ENCODE measurements around the gene NLRP5. TPM values are rescaled to one million over a fixed set of nuclear protein-coding genes. Genes with fewer than 3 reads are reported as not detected.
A peak's percentile ranks its signal among the peaks of the same experiment; 100 is the strongest.

The NLRP5 gene
- total RNA-seq, 1 donor from 2014 or later = not detected

DNA sequence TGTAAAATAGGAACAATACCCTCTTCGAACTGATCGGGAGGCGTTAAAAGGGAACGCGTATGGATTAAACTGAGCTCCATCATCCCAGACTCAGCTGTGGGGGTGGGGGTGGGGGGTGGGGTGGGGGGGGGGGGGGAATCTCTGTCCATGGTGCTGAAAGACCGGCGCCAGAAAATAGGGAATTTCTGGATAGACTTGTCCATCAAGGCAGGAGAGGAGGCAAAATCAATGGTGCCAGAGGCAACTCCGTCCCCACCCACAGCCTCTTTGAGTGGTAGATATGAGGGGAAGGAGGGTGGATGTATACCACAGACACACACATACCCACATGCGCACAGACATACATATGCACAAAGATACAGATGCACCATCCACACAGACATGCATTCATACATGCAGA, 97.1 kb downstream of the NLRP5 start:
- Mint-ChIP-seq H3K27me3 (ENCODE audit: unreplicated experiment) (peaks cover 2% of the 10 kb centered on the region), H3K4me1 (ENCODE audit: low read depth, unreplicated experiment) (peaks cover 17% of the 10 kb centered on the region), H3K27ac (ENCODE audit: unreplicated experiment) (no peak overlapping the region), H3K36me3 (ENCODE audit: unreplicated experiment) (no peaks in the 10 kb centered on the region), H3K4me3 (ENCODE audit: unreplicated experiment) (no peak overlapping the region), H3K9me3 (ENCODE audit: unreplicated experiment) (peaks cover 10% of the 10 kb centered on the region)
- DNase-seq = no peak
- TF ChIP-seq CTCF (IDR thresholded peaks at IDR 0.05; ENCODE audit: partially characterized antibody, unreplicated experiment) = no peak

DNA sequence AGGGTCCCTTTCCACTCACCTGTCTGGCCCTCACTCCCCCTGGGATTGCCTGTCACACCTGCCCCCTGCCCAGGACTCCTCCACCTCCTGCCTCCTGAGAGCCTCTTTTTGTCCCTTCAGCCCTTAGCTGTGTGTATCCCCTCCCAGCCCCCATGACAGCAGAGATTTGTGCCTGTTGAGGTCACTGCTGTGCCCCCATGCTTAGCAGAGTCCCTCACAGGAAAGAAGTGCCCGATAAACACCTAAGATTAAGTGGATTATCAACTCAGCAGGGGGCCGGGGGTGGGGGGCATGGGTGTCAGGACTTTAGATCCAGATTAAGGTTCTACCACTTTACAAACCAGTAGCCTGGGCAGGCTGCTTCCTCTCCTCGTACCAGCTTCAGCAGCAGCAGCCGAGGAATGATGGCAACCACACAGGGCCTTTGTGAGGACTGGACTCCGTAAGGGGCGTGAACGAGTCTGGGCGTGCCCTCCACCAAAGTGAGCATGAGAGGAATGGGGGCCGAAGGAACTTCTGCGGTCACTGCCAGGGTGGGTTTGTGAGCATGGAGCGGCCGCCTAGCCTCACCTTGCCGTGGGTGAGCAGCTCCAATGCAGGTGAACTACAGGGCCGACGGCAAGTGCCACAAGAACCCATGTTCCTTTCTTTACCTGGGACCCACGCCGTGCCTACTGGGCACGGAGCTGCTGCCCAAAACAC, 98.4 kb downstream of the NLRP5 start:
- Mint-ChIP-seq H3K9me3 (ENCODE audit: unreplicated experiment) (peaks cover 10% of the 10 kb centered on the region), H3K27ac (ENCODE audit: unreplicated experiment) (peak overlapping the region; percentile 30)
- no peak for DNase-seq

DNA sequence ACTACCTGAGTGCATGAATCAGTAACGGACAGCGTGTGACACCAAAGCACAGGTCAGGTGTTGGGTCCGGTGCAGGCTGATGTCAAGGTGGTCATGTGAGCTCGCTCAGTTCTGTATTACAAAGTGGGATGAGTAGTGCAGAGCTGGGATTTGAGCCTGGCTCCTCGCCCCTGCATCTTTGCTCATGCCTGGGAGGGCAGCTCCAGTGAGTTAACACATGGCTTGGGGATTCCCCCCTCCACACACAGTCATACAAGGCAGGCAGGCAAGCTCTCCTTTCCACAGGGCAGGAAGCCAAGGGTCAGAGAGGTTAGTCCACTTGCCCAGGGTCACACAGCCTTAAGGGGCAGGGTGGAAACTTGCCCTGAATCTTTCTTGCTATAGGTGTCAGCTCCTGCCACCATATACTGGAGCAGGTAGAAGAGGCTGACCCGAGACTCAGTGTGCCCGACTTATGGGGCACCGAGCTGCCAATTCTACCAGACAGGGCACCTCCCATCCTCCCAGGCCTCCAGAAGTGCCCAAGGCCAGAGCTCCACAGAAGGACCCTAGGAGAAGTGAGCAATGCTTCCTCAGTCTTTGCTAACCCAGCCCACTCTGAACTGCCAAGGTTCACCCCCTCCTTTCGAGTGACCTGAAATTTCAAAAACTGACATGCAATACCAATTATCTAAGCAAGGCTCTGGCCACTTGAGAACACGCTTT, 99.1 kb downstream of the NLRP5 start:
- H3K36me3 Mint-ChIP-seq (ENCODE audit: unreplicated experiment) = no peaks in the 10 kb centered on the region
- H3K9me3 Mint-ChIP-seq (ENCODE audit: unreplicated experiment) = peaks cover 9% of the 10 kb centered on the region
- no peak overlapping the region for H3K4me3 Mint-ChIP-seq (ENCODE audit: unreplicated experiment)
- peaks cover 22% of the 10 kb centered on the region for H3K4me1 Mint-ChIP-seq (ENCODE audit: low read depth, unreplicated experiment)
- peaks cover 2% of the 10 kb centered on the region for H3K27me3 Mint-ChIP-seq (ENCODE audit: unreplicated experiment)
- TF ChIP-seq CTCF (IDR thresholded peaks at IDR 0.05; ENCODE audit: partially characterized antibody, unreplicated experiment) = no peak
- no peak for DNase-seq
- no peak overlapping the region for H3K27ac Mint-ChIP-seq (ENCODE audit: unreplicated experiment)

More for the DNA sequence above, 98.4 kb downstream of the NLRP5 start:
- Mint-ChIP-seq H3K27me3 (ENCODE audit: unreplicated experiment) (peaks cover 2% of the 10 kb centered on the region), H3K4me1 (ENCODE audit: low read depth, unreplicated experiment) (peaks cover 20% of the 10 kb centered on the region), H3K36me3 (ENCODE audit: unreplicated experiment) (no peaks in the 10 kb centered on the region), H3K4me3 (ENCODE audit: unreplicated experiment) (no peak overlapping the region)
- TF ChIP-seq CTCF (IDR thresholded peaks at IDR 0.05; ENCODE audit: partially characterized antibody, unreplicated experiment) = no peak

- Mint-ChIP-seq H3K27ac (ENCODE audit: unreplicated experiment) (no peak overlapping the region), H3K27me3 (ENCODE audit: unreplicated experiment) (peaks cover 4% of the 10 kb centered on the region), H3K4me1 (ENCODE audit: low read depth, unreplicated experiment) (peaks cover 21% of the 10 kb centered on the region), H3K9me3 (ENCODE audit: unreplicated experiment) (peaks cover 3% of the 10 kb centered on the region), H3K4me3 (ENCODE audit: unreplicated experiment) (no peak overlapping the region), H3K36me3 (ENCODE audit: unreplicated experiment) (no peaks in the 10 kb centered on the region)
- no peak for DNase-seq
- TF ChIP-seq CTCF (IDR thresholded peaks at IDR 0.05; ENCODE audit: partially characterized antibody, unreplicated experiment) = no peak
Measured at GRCh38 chr19:56086671-56087430, 100.3 kb downstream of the NLRP5 start.
